SH-SY5Y (cell line): ENCODE results near the gene CDH22.

Experiments
- GATA2 ChIP-seq: IDR thresholded peaks from 2 replicates; pipeline ENCODE4 v1.6.1; 2011; ENCODE audit warnings: mild to moderate bottlenecking, low read depth, low read length
- GATA3 ChIP-seq: IDR thresholded peaks from 2 replicates; pipeline ENCODE4 v1.6.1; 2011; ENCODE audit warnings: low read depth, mild to moderate bottlenecking, low read length, moderate library complexity

GRCh38 chr20:46227272-46227767, 81.0 kb downstream of the CDH22 start:
- TF ChIP-seq GATA2 (no peak), GATA3 (no peak)
